Pancreas (tissue), 10 donors: ENCODE data around the gene MAN2A1. TPM values are rescaled to one million over a fixed set of nuclear protein-coding genes. Genes with fewer than 3 reads are reported as not detected.
A peak's percentile ranks its signal among the peaks of the same experiment; 100 is the strongest.

ENCODE experiments used
- ATAC-seq, 4 donors: fragments of 200-7000 bp; cut with Tn5 transposase; one replicate each; pipeline versions ENCODE4 v1.8.0 to v1.9.1; 2020; ENCODE audit warnings: mild to moderate bottlenecking in 4 of 4, moderate library complexity in 4 of 4
- DNase-seq, 6 donors: peaks; one replicate each; pipeline ENCODE4 v3.0.0-alpha.2; 2020
- FAIRE-seq: peaks from 2 replicates; lab custom pipeline; 2012; peaks lifted over from hg19 to GRCh38; lab: Jason Lieb, UNC
- H3K27ac ChIP-seq, 4 donors: fragments of 200-600 bp; sonication (generic); 1 replicate in 3 of 4; 2 replicates in 1 of 4; pipeline versions ENCODE4 v1.5.0 to v1.8.0; 2020
- H3K27me3 ChIP-seq, 4 donors: fragments of 200-600 bp; one replicate each; pipeline ENCODE4 v1.8.0; 2021
- H3K36me3 ChIP-seq, 3 donors: fragments of 200-600 bp; sonication (generic) in 1 of 3; one replicate each; pipeline versions ENCODE4 v1.5.0 to v1.8.0; 2020 to 2021
- H3K4me1 ChIP-seq, 3 donors: fragments of 200-600 bp; one replicate each; pipeline ENCODE4 v1.8.0; 2021
- H3K4me3 ChIP-seq, 4 donors: fragments of 200-600 bp; sonication (generic) in 2 of 4; one replicate each; pipeline versions ENCODE4 v1.5.0 to v1.8.0; 2020 to 2021
- H3K9me3 ChIP-seq, 4 donors: fragments of 200-600 bp; one replicate each; pipeline ENCODE4 v1.8.0; 2021
- CTCF ChIP-seq, 4 donors: fragments of 200-600 bp; sonication (generic) in 3 of 4; IDR thresholded peaks; one replicate each; pipeline versions ENCODE4 v1.5.0 to v1.8.0; 2021; ENCODE audit warnings: antibody characterized with exemption in 4 of 4
- WGBS, 2 donors: extraction: QIAGEN DNeasy Blood & Tissue Kit; methylation state at CpG; one replicate each; pipeline ENCODE4 v1.1.7; 2013; 5-methylcytosine and 5-hydroxymethylcytosine counted together
- intact Hi-C, 3 donors: fragments of 100-400 bp; cut with DNase I; formaldehyde crosslinking; loops; one replicate each; pipeline versions ENCODE4 v1.11.1 to v1.14.2; 2022
- polyA plus RNA-seq, 2 donors: library from polyadenylated mRNA; stranded (reverse); fragments of 200-250 nt; gene quantifications; one replicate each; pipeline ENCODE4 v1.2.3, GENCODE V29; 2013
- total RNA-seq, 6 donors: library from RNA; stranded (reverse); fragmentation: NEBNext Ultra II Directional in 4 of 6; extraction: Animal tissue kit (Norgen Biotek cat#: 25700) in 4 of 6; gene quantifications; one replicate each; pipeline versions ENCODE4 v1.2.1 to v1.2.4, GENCODE V29; 2021 to 2023
- donor health status: healthy with polysubstance abuse.
- donor health status: DM: no; HTN: no; CAD: no; lungs with moderate emphysema.
- donor health status: DM: no; HTN: no; CAD: no.
- donor health status: control.
- donor health status: control.
- donor health status: Bipolar disorder and iron deficiency.
- donor health status: DM: yes; HTN: yes; CAD: no.
- donor health status: DM: no; HTN: no; CAD: no.
- donor health status: DM: no; HTN: no; CAD: no.
- donor health status: DM: yes; HTN: yes; CAD: no.

MAN2A1 gene
- total and polyA plus RNA-seq, 8 donors = 8.5 to 49.4 (median 36.6) TPM

- ATAC-seq = no peak
- Histone ChIP-seq H3K27ac (no peak overlapping the region), H3K4me1 (no peaks in the 10 kb centered on the region), H3K4me3 (no peak overlapping the region), H3K27me3 (no peaks in the 10 kb centered on the region), H3K36me3 (no peaks in the 10 kb centered on the region), H3K9me3 (no peaks in the 10 kb centered on the region)
- 96 to 100% methylated on average over 3 of the region's 3 CpGs for WGBS, 2 donors
- TF ChIP-seq CTCF (IDR thresholded peaks at IDR 0.05) = no peak
- FAIRE-seq = no peak
- no peak for DNase-seq
- intact Hi-C loops = no loop called here
These were observed 144.2 kb downstream of the MAN2A1 start for GRCh38 chr5:109833946-109834345.

GRCh38 chr5:109836280-109836679 lies 146.6 kb downstream of the MAN2A1 start:
- Histone ChIP-seq H3K27me3 (no peaks in the 10 kb centered on the region), H3K27ac (no peak overlapping the region), H3K4me1 (no peaks in the 10 kb centered on the region), H3K4me3 (no peak overlapping the region), H3K9me3 (no peaks in the 10 kb centered on the region), H3K36me3 (peaks cover 0 to 15% (median 0%) of the 10 kb centered on the region in 3 donors)
- WGBS, 2 donors = 90 to 92% methylated on average over 8 of the region's 8 CpGs
- intact Hi-C loops = no loop called here
- peak in 1 of 4 donors; percentile 25 for ATAC-seq
- DNase-seq = no peak
- FAIRE-seq = no peak
- no peak for TF ChIP-seq CTCF (IDR thresholded peaks at IDR 0.05)

GRCh38 chr5:109837231-109837861 lies 147.6 kb downstream of the MAN2A1 start:
- no peak for DNase-seq
- Histone ChIP-seq H3K4me1 (no peaks in the 10 kb centered on the region), H3K9me3 (no peaks in the 10 kb centered on the region), H3K36me3 (peaks cover 0 to 15% (median 0%) of the 10 kb centered on the region in 3 donors), H3K27ac (no peak overlapping the region), H3K27me3 (no peaks in the 10 kb centered on the region), H3K4me3 (no peak overlapping the region)
- no peak for TF ChIP-seq CTCF (IDR thresholded peaks at IDR 0.05)
- no peak for ATAC-seq
- 94 to 95% methylated on average over 6 of the region's 6 CpGs for WGBS, 2 donors
- no peak for FAIRE-seq
- intact Hi-C loops = no loop called here

- 98 to 100% methylated on average over 1 of the region's 1 CpG for WGBS, 2 donors
- no peak for TF ChIP-seq CTCF (IDR thresholded peaks at IDR 0.05)
- intact Hi-C loops = no loop called here
These were observed 148.4 kb downstream of the MAN2A1 start for GRCh38 chr5:109838157-109838556.

GRCh38 chr5:109844148-109844547 lies 154.4 kb downstream of the MAN2A1 start:
- TF ChIP-seq CTCF (IDR thresholded peaks at IDR 0.05) = peak in 1 of 4 donors; percentile 7
- intact Hi-C loops = no loop called here
- no peak for DNase-seq
- Histone ChIP-seq H3K36me3 (peaks cover 0 to 16% (median 0%) of the 10 kb centered on the region in 3 donors), H3K27me3 (no peaks in the 10 kb centered on the region), H3K9me3 (no peaks in the 10 kb centered on the region), H3K27ac (no peak overlapping the region), H3K4me1 (no peaks in the 10 kb centered on the region), H3K4me3 (no peak overlapping the region)
- no peak for ATAC-seq
- no peak for FAIRE-seq
- 87 to 91% methylated on average over 4 of the region's 4 CpGs for WGBS, 2 donors

More at GRCh38 chr5:109838157-109838556, 148.4 kb downstream of the MAN2A1 start:
- Histone ChIP-seq H3K4me1 (no peaks in the 10 kb centered on the region), H3K36me3 (peaks cover 0 to 15% (median 0%) of the 10 kb centered on the region in 3 donors), H3K27me3 (no peaks in the 10 kb centered on the region), H3K4me3 (no peak overlapping the region), H3K9me3 (no peaks in the 10 kb centered on the region), H3K27ac (no peak overlapping the region)
- ATAC-seq (no peak), DNase-seq (no peak), FAIRE-seq (no peak)
